Stimulated activated CD4-positive, alpha-beta T cell treated with anti-CD3 and anti-CD28 coated beads, Interleukin-12 subunit alpha, Interleukin-12 subunit beta, amount 100 ng/mL, for 4 hours (primary cell): ENCODE measurements around the gene CRPPA.
"Not testable (repeated sequence)": the region's sequence is repeated elsewhere in the genome, so short reads cannot be mapped to it uniquely, and the experiment has no call there.

Experiments used
- DNase-seq: peaks from one replicate; pipeline ENCODE4 v3.0.0-alpha.2; 2020

CRPPA gene

DNA sequence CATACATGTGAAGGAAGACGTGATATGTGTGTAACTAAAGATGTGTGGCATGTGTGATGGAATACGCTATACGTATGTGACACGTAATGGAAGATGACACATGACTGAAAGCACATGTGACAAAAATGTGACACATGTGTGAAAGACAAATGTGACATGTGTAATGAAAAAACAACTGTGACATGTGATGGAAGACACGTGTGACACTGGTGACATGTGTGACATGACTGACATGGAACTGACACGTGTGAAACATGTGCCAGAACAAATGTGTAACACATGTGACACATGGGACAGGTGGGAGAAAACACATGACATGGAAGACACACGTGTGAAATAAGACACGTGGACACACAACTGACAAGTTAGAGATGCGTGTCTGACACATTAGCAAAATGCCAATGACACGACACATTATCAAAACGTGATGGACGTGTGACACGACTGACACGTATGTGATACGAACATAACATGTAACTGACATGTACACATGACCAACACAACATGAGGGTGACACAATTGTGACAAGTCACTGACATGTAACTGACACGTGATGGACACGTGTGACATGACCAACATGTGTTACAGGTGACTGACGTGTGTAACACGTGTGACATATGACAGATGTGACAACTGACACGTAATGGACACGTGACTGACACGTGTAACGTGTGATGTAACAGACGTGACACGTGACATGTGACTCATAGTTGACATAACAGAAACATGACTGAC, 24.4 kb downstream of the CRPPA start:
- DNase-seq, result no peak

DNA sequence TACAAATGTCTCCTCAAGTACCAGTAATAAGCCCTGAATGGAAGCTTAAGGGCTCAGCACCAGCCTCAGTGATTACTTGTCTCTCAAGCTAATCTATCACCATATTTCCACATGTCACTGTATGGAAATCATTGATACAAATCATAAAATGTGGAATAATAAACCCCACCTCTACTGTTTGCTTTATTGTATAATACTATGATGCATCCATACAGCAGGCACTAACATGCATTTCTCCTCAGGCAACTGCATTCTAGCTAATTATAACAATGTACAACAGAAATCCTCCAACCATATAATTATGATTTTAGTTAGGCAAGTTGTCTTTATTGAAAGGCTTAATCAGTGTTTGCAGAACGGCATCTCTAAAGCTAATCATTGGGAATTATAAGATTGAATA, 26.2 kb downstream of the CRPPA start:
- DNase-seq, result no peak

DNA sequence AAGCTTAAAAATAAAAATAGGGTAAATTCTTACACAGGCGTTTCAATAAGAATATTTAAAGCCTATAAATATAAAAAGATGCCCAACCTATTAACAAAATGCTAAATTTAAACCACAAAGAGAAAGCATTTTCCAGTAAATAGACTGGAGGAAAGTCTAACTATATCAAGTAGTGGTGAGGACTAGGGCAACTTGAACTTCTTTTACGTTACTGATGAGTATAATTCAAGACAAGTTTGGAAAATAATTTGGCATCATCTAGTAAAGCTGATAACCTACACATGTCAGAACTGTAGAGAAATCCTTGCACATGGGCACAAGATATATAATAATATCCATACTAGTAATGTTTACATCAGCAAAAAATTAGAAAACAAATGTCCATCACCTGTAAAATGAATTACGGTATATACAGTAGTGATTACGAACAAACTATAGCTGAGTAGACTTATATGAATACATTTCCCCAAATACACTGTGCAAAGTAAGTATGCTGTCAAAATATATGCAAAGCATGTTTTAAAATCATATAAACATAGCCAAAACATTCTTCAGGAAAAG, 27.4 kb downstream of the CRPPA start:
- no peak for DNase-seq

DNA sequence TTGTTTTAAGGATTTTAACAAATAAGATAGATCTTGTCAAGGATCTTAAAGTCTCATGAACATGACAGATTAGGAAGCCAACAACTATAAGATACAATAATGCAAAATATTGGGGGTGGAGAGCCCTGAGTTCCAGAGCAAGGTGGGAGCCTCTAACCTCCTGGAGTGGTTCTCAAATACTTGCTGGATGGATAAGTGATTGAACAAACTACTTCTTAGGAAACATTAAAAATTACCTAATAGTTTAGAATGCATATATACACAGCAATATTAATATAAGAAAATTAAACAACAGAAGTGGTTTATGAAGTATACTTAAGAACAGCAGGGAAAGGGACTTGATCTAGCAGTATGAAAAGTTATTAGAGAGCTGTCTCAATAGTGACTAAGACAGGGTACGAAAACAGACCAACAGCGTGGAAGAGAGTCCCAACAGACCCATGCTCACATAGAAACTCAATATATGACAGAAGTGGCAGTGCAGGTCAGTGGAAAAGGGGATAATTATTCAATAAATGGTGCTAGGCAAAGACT, 28.3 kb downstream of the CRPPA start:
- no peak for DNase-seq

DNA sequence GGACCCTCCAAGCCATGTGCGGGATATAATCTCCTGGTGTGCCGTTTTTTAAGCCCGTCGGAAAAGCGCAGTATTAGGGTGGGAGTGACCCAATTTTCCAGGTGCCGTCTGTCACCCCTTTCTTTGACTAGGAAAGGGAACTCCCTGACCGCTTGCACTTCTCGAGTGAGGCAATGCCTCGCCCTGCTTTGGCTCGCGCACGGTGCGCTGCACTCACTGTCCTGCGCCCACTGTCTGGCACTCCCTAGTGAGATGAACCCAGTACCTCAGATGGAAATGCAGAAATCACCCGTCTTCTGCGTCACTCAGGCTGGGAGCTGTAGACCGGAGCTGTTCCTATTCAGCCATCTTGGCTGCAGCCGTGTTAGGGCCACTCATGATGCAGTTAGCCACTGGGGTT, 37.6 kb downstream of the CRPPA start:
- not testable (repeated sequence) for DNase-seq

DNA sequence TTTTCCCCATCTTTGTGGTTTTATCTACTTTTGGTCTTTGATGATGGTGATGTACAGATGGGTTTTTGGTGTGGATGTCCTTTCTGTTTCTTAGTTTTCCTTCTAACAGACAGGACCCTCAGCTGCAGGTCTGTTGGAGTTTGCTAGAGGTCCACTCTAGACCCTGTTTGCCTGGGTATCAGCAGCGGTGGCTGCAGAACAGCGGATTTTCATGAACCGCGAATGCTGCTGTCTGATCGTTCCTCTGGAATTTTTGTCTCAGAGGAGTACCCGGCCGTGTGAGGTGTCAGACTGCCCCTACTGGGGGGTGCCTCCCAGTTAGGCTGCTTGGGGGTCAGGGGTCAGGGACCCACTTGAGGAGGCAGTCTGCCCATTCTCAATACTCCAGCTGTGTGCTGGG, 38.2 kb downstream of the CRPPA start:
- not testable (repeated sequence) for DNase-seq
